ENCODE results near the gene CBFA2T3. TPM values are rescaled to one million over a fixed set of nuclear protein-coding genes. Genes with fewer than 3 reads are reported as not detected.

The CBFA2T3 gene
- total RNA-seq, 2 donors from 2014 or later = 0.19 TPM; not detected in 1

GRCh38 chr16:88939245-88939971, 37.6 kb downstream of the CBFA2T3 start:
- no peaks in the 10 kb centered on the region for H3K4me1 Mint-ChIP-seq
- no peak for ATAC-seq (replicated peaks)
- H3K27me3 Mint-ChIP-seq = peaks cover 14% of the 10 kb centered on the region
- no peaks in the 10 kb centered on the region for H3K9me3 Mint-ChIP-seq
- H3K36me3 Mint-ChIP-seq (ENCODE audit: low read depth) = no peaks in the 10 kb centered on the region
- H3K4me3 Mint-ChIP-seq = no peak overlapping the region
- H3K27ac Mint-ChIP-seq = no peak overlapping the region

GRCh38 chr16:88938777-88939244, 38.2 kb downstream of the CBFA2T3 start:
- H3K4me3 Mint-ChIP-seq = no peak overlapping the region
- no peaks in the 10 kb centered on the region for H3K36me3 Mint-ChIP-seq (ENCODE audit: low read depth)
- no peak for ATAC-seq (replicated peaks)
- no peak overlapping the region for H3K27ac Mint-ChIP-seq
- peaks cover 13% of the 10 kb centered on the region for H3K27me3 Mint-ChIP-seq
- H3K4me1 Mint-ChIP-seq = no peaks in the 10 kb centered on the region
- no peaks in the 10 kb centered on the region for H3K9me3 Mint-ChIP-seq

- no peaks in the 10 kb centered on the region for H3K36me3 Mint-ChIP-seq (ENCODE audit: low read depth)
- no peaks in the 10 kb centered on the region for H3K4me1 Mint-ChIP-seq
- peaks cover 13% of the 10 kb centered on the region for H3K27me3 Mint-ChIP-seq
- no peak overlapping the region for H3K27ac Mint-ChIP-seq
- no peak overlapping the region for H3K4me3 Mint-ChIP-seq
- ATAC-seq (replicated peaks) = no peak
- H3K9me3 Mint-ChIP-seq = no peaks in the 10 kb centered on the region
Observed at GRCh38 chr16:88938119-88938776, 38.8 kb downstream of the CBFA2T3 start.

- H3K4me1 Mint-ChIP-seq = no peaks in the 10 kb centered on the region
- H3K27ac Mint-ChIP-seq = no peak overlapping the region
- no peak overlapping the region for H3K4me3 Mint-ChIP-seq
- ATAC-seq (replicated peaks) = no peak
- no peaks in the 10 kb centered on the region for H3K36me3 Mint-ChIP-seq (ENCODE audit: low read depth)
- H3K9me3 Mint-ChIP-seq = no peaks in the 10 kb centered on the region
- peaks cover 13% of the 10 kb centered on the region for H3K27me3 Mint-ChIP-seq
Observed at GRCh38 chr16:88937206-88937621, 39.8 kb downstream of the CBFA2T3 start.

GRCh38 chr16:88936556-88937205, 40.3 kb downstream of the CBFA2T3 start:
- Mint-ChIP-seq H3K4me3 (no peak overlapping the region), H3K4me1 (no peaks in the 10 kb centered on the region), H3K27ac (no peak overlapping the region), H3K9me3 (no peaks in the 10 kb centered on the region), H3K27me3 (peaks cover 13% of the 10 kb centered on the region), H3K36me3 (ENCODE audit: low read depth) (no peaks in the 10 kb centered on the region)
- no peak for ATAC-seq (replicated peaks)

- H3K27ac Mint-ChIP-seq = no peak overlapping the region
- no peaks in the 10 kb centered on the region for H3K36me3 Mint-ChIP-seq (ENCODE audit: low read depth)
- peaks cover 13% of the 10 kb centered on the region for H3K27me3 Mint-ChIP-seq
- ATAC-seq (replicated peaks) = no peak
- no peaks in the 10 kb centered on the region for H3K9me3 Mint-ChIP-seq
- H3K4me3 Mint-ChIP-seq = no peak overlapping the region
- no peaks in the 10 kb centered on the region for H3K4me1 Mint-ChIP-seq
Observed at GRCh38 chr16:88936008-88936555, 40.9 kb downstream of the CBFA2T3 start.

- H3K9me3 Mint-ChIP-seq = no peaks in the 10 kb centered on the region
- no peak overlapping the region for H3K4me3 Mint-ChIP-seq
- H3K4me1 Mint-ChIP-seq = no peaks in the 10 kb centered on the region
- H3K27ac Mint-ChIP-seq = no peak overlapping the region
- H3K36me3 Mint-ChIP-seq (ENCODE audit: low read depth) = no peaks in the 10 kb centered on the region
- ATAC-seq (replicated peaks) = no peak
- H3K27me3 Mint-ChIP-seq = peaks cover 9% of the 10 kb centered on the region
Observed at GRCh38 chr16:88934066-88934667, 42.8 kb downstream of the CBFA2T3 start.

- no peak overlapping the region for H3K27ac Mint-ChIP-seq
Observed at GRCh38 chr16:88932929-88933328, 44.1 kb downstream of the CBFA2T3 start.

GRCh38 chr16:88931936-88932335, 45.1 kb downstream of the CBFA2T3 start:
- Mint-ChIP-seq H3K4me1 (no peaks in the 10 kb centered on the region), H3K27ac (no peak overlapping the region), H3K9me3 (no peaks in the 10 kb centered on the region), H3K27me3 (peaks cover 4% of the 10 kb centered on the region), H3K36me3 (ENCODE audit: low read depth) (no peaks in the 10 kb centered on the region), H3K4me3 (no peak overlapping the region)
- no peak for ATAC-seq (replicated peaks)

More at GRCh38 chr16:88932929-88933328, 44.1 kb downstream of the CBFA2T3 start:
- ATAC-seq (replicated peaks) = no peak
- no peaks in the 10 kb centered on the region for H3K36me3 Mint-ChIP-seq (ENCODE audit: low read depth)
- H3K9me3 Mint-ChIP-seq = no peaks in the 10 kb centered on the region
- H3K4me3 Mint-ChIP-seq = no peak overlapping the region
- H3K4me1 Mint-ChIP-seq = no peaks in the 10 kb centered on the region
- peaks cover 5% of the 10 kb centered on the region for H3K27me3 Mint-ChIP-seq

GRCh38 chr16:88931373-88931900, 45.6 kb downstream of the CBFA2T3 start:
- no peak for ATAC-seq (replicated peaks)
- Mint-ChIP-seq H3K4me3 (no peak overlapping the region), H3K36me3 (ENCODE audit: low read depth) (no peaks in the 10 kb centered on the region), H3K27me3 (no peaks in the 10 kb centered on the region), H3K4me1 (no peaks in the 10 kb centered on the region), H3K9me3 (no peaks in the 10 kb centered on the region), H3K27ac (no peak overlapping the region)

GRCh38 chr16:88930716-88931115, 46.3 kb downstream of the CBFA2T3 start:
- H3K27ac Mint-ChIP-seq = no peak overlapping the region
- H3K4me1 Mint-ChIP-seq = no peaks in the 10 kb centered on the region

GRCh38 chr16:88929091-88929445, 47.9 kb downstream of the CBFA2T3 start:
- Mint-ChIP-seq H3K36me3 (ENCODE audit: low read depth) (no peaks in the 10 kb centered on the region), H3K27me3 (no peaks in the 10 kb centered on the region), H3K27ac (no peak overlapping the region), H3K9me3 (no peaks in the 10 kb centered on the region), H3K4me3 (no peak overlapping the region), H3K4me1 (no peaks in the 10 kb centered on the region)
- ATAC-seq (replicated peaks) = no peak

More at GRCh38 chr16:88930716-88931115, 46.3 kb downstream of the CBFA2T3 start:
- no peaks in the 10 kb centered on the region for H3K9me3 Mint-ChIP-seq
- no peaks in the 10 kb centered on the region for H3K36me3 Mint-ChIP-seq (ENCODE audit: low read depth)
- H3K27me3 Mint-ChIP-seq = no peaks in the 10 kb centered on the region
- H3K4me3 Mint-ChIP-seq = no peak overlapping the region
- ATAC-seq (replicated peaks) = no peak

GRCh38 chr16:88928405-88929090, 48.5 kb downstream of the CBFA2T3 start:
- H3K27ac Mint-ChIP-seq = no peak overlapping the region
- no peaks in the 10 kb centered on the region for H3K4me1 Mint-ChIP-seq
- H3K27me3 Mint-ChIP-seq = no peaks in the 10 kb centered on the region
- H3K9me3 Mint-ChIP-seq = no peaks in the 10 kb centered on the region
- no peak for ATAC-seq (replicated peaks)
- H3K4me3 Mint-ChIP-seq = no peak overlapping the region
- no peaks in the 10 kb centered on the region for H3K36me3 Mint-ChIP-seq (ENCODE audit: low read depth)

GRCh38 chr16:88927661-88928060, 49.3 kb downstream of the CBFA2T3 start:
- H3K4me3 Mint-ChIP-seq = no peak overlapping the region
- H3K27me3 Mint-ChIP-seq = no peaks in the 10 kb centered on the region
- H3K9me3 Mint-ChIP-seq = no peaks in the 10 kb centered on the region
- no peaks in the 10 kb centered on the region for H3K4me1 Mint-ChIP-seq
- H3K36me3 Mint-ChIP-seq (ENCODE audit: low read depth) = no peaks in the 10 kb centered on the region
- H3K27ac Mint-ChIP-seq = no peak overlapping the region
- no peak for ATAC-seq (replicated peaks)
